ENCODE results near the gene ACAA2.
"Not testable (repeated sequence)": the region's sequence is repeated elsewhere in the genome, so short reads cannot be mapped to it uniquely, and the experiment has no call there.

ACAA2 gene

GRCh38 chr18:49839012-49839411 lies 25.7 kb upstream of the ACAA2 start:
- peak; percentile 20 for TF ChIP-seq CTCF (conservative IDR thresholded peaks at IDR 0.05; ENCODE audit: low read depth, low read length)
- no peak overlapping the region for H3K4me3 ChIP-seq (ENCODE audit: low read depth, low read length)
- peak; percentile 85 for DNase-seq (ENCODE audit: low read depth)

DNA sequence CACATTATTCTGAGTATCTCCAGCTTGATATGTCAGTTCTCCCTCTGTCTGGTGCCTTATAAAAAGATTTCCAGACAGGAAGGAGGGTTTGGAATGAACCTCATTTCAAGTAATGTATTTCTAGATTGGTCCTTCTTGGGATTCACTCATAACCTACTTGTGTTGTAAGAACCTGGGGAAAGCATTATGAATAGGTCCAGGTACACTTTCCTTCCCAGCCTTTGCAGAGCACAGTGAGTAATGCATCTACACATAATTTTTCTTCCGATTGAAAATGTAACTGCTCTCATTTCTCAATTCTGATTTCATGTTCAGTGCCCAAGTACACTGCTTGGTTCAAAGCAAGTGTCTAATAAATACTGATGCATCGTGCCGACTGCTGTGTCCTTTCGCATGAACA lies 25.0 kb upstream of the ACAA2 start:
- TF ChIP-seq CTCF (conservative IDR thresholded peaks at IDR 0.05; ENCODE audit: low read depth, low read length): no peak
- no peak overlapping the region for H3K4me3 ChIP-seq (ENCODE audit: low read depth, low read length)
- no peak for DNase-seq (ENCODE audit: low read depth)

DNA sequence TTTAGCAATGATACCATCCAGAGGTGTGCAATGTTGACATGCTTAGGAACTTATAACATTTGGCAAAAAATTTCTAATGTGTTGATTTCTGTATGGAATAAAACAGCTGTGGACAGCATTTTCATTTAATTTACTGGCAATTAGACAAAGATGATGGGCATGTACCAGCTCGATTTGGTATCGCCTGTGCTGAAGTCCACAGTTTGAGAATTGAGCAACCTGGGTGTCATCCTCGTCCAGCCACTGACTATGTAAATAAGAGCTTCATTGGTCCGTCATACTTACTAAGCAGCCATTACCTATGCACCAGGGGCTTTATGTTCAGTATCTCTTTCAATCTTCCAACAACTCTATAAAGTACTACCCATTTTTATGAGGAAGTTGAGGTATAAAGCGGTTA lies 24.6 kb upstream of the ACAA2 start:
- TF ChIP-seq CTCF (conservative IDR thresholded peaks at IDR 0.05; ENCODE audit: low read depth, low read length): no peak
- DNase-seq (ENCODE audit: low read depth): no peak
- H3K4me3 ChIP-seq (ENCODE audit: low read depth, low read length): no peak overlapping the region

GRCh38 chr18:49837316-49837835 lies 24.0 kb upstream of the ACAA2 start:
- not testable (repeated sequence) for H3K4me3 ChIP-seq (ENCODE audit: low read depth, low read length); DNase-seq (ENCODE audit: low read depth)

GRCh38 chr18:49835405-49835804 lies 22.1 kb upstream of the ACAA2 start:
- TF ChIP-seq CTCF (conservative IDR thresholded peaks at IDR 0.05; ENCODE audit: low read depth, low read length): no peak
- DNase-seq (ENCODE audit: low read depth): no peak
- no peak overlapping the region for H3K4me3 ChIP-seq (ENCODE audit: low read depth, low read length)

DNA sequence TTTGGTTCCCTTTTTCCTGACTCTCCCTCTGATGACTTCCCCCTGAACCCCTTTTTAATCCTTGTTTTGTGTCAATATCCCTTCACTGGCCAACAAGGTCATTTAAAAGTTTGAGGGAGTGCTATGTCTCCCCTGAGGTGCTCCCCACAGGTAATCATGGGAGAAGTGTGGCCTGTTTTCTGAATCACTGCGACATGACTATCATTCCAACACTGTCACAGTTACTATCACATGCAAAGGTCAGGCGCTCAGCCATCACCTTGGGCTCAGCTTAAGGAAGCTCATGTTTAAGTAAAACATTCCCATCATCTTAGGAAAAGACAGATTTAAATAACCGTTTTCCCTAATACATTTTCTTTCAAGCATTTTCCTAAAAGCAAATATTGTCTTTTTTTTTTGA lies 20.9 kb upstream of the ACAA2 start:
- no peak for DNase-seq (ENCODE audit: low read depth)
- TF ChIP-seq CTCF (conservative IDR thresholded peaks at IDR 0.05; ENCODE audit: low read depth, low read length): no peak
- H3K4me3 ChIP-seq (ENCODE audit: low read depth, low read length): no peak overlapping the region

GRCh38 chr18:49833814-49834213 lies 20.5 kb upstream of the ACAA2 start:
- no peak for DNase-seq (ENCODE audit: low read depth)
- no peak overlapping the region for H3K4me3 ChIP-seq (ENCODE audit: low read depth, low read length)
- no peak for TF ChIP-seq CTCF (conservative IDR thresholded peaks at IDR 0.05; ENCODE audit: low read depth, low read length)

Data from choroid plexus epithelial cell (primary cell).